ENCODE measurements around the gene RUFY4. TPM values are rescaled to one million over a fixed set of nuclear protein-coding genes. Genes with fewer than 3 reads are reported as not detected.

Gene RUFY4
- total RNA-seq, 1 donor from 2014 or later, result not detected

- Histone ChIP-seq H3K36me3 (no peaks in the 10 kb centered on the region), H3K27ac (no peak overlapping the region), H3K4me1 (peaks cover 2 to 22% of the 10 kb centered on the region in 2 donors), H3K9me3 (no peaks in the 10 kb centered on the region), H3K4me3 (no peak overlapping the region), H3K27me3 (no peaks in the 10 kb centered on the region)
- TF ChIP-seq CTCF (IDR thresholded peaks at IDR 0.05), result no peak
- peak in 1 of 2 donors; percentile 37 for DNase-seq (ENCODE audit: low spot score in 2 of 2)
- intact Hi-C loops (cut with DNase I), result no loop called here
These were observed 42.8 kb upstream of the RUFY4 start for GRCh38 chr2:218026244-218026643.

- peak in 1 of 2 donors; percentile 69 for DNase-seq (ENCODE audit: low spot score in 2 of 2)
- peaks cover 2 to 17% of the 10 kb centered on the region in 2 donors for H3K4me1 ChIP-seq
- intact Hi-C loops (cut with DNase I), result no loop called here
- no peak overlapping the region for H3K27ac ChIP-seq
- no peaks in the 10 kb centered on the region for H3K9me3 ChIP-seq
- H3K4me3 ChIP-seq, result no peak overlapping the region
- no peak for TF ChIP-seq CTCF (IDR thresholded peaks at IDR 0.05)
- H3K27me3 ChIP-seq, result no peaks in the 10 kb centered on the region
- no peaks in the 10 kb centered on the region for H3K36me3 ChIP-seq
These were observed 42.2 kb upstream of the RUFY4 start for GRCh38 chr2:218026676-218027425.

- DNase-seq (ENCODE audit: low spot score in 2 of 2), result peak in 1 of 2 donors; percentile 63
- Histone ChIP-seq H3K4me3 (no peak overlapping the region), H3K9me3 (no peaks in the 10 kb centered on the region), H3K4me1 (peaks cover 0 to 19% of the 10 kb centered on the region in 2 donors), H3K27me3 (no peaks in the 10 kb centered on the region), H3K27ac (no peak overlapping the region), H3K36me3 (no peaks in the 10 kb centered on the region)
- TF ChIP-seq CTCF (IDR thresholded peaks at IDR 0.05), result no peak
- intact Hi-C loops (cut with DNase I), result no loop called here
These were observed 41.4 kb upstream of the RUFY4 start for GRCh38 chr2:218027426-218028188.

GRCh38 chr2:218028189-218028495 lies 40.9 kb upstream of the RUFY4 start:
- Histone ChIP-seq H3K27me3 (no peaks in the 10 kb centered on the region), H3K27ac (no peak overlapping the region), H3K4me1 (peaks cover 0 to 20% of the 10 kb centered on the region in 2 donors), H3K4me3 (no peak overlapping the region), H3K9me3 (no peaks in the 10 kb centered on the region), H3K36me3 (no peaks in the 10 kb centered on the region)
- no peak for TF ChIP-seq CTCF (IDR thresholded peaks at IDR 0.05)
- DNase-seq (ENCODE audit: low spot score in 2 of 2), result no peak
- intact Hi-C loops (cut with DNase I), result no loop called here

GRCh38 chr2:218028562-218029348 lies 40.3 kb upstream of the RUFY4 start:
- H3K27ac ChIP-seq, result no peak overlapping the region
- intact Hi-C loops (cut with DNase I), result no loop called here

More at GRCh38 chr2:218028562-218029348, 40.3 kb upstream of the RUFY4 start:
- Histone ChIP-seq H3K27me3 (no peaks in the 10 kb centered on the region), H3K9me3 (no peaks in the 10 kb centered on the region), H3K4me1 (peaks cover 0 to 20% of the 10 kb centered on the region in 2 donors), H3K36me3 (no peaks in the 10 kb centered on the region), H3K4me3 (no peak overlapping the region)
- no peak for DNase-seq (ENCODE audit: low spot score in 2 of 2)
- no peak for TF ChIP-seq CTCF (IDR thresholded peaks at IDR 0.05)
